Measurements from ENCODE around the gene PADI3. TPM values are rescaled to one million over a fixed set of nuclear protein-coding genes. Genes with fewer than 3 reads are reported as not detected.

Gene PADI3
- total and polyA plus RNA-seq, 4 donors: 0.13 TPM; not detected in 3

DNA sequence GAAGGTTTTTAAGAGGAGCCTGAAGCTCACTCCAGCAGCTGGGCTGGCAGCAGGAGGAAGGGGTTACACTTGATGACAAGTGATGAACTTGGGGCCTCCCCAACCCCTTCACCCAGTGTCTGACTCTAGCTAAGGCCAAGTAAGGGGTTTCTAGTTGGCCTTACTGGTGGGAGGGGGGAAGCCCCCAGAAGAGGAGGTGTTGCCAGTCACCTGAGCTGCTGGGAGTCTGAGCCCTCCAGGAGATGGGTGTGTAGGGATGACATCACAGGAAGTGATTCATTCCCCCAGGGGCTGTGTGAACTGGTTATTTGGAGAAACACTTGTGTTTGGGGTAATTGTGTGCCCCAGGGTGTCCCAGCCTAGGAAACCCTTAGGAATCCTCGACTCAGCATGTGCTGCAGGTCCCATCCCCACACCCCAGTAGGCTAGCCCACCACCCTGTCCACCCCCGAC lies 40.9 kb upstream of the PADI3 start:
- 56 to 60% methylated on average over 2 of the region's 2 CpGs for WGBS, 2 donors
- Histone ChIP-seq H3K9me3 (ENCODE audit: control insufficient read depth in 4 of 4, insufficient read depth in 3 of 4, low read length in 3 of 4) (no peaks in the 10 kb centered on the region), H3K27me3 (ENCODE audit: control insufficient read depth in 3 of 3, insufficient read depth in 3 of 3, low read length in 2 of 3) (no peaks in the 10 kb centered on the region), H3K4me1 (ENCODE audit: control insufficient read depth in 5 of 5, insufficient read depth in 5 of 5, low read length in 5 of 5) (peaks cover 0 to 12% (median 6%) of the 10 kb centered on the region in 5 donors), H3K27ac (ENCODE audit: low read depth in 1 of 2, low read length in 1 of 2) (no peak overlapping the region), H3K36me3 (ENCODE audit: control insufficient read depth in 4 of 4, insufficient read depth in 4 of 4, low read length in 4 of 4) (no peaks in the 10 kb centered on the region), H3K9ac (ENCODE audit: insufficient read depth in 1 of 2, low read length in 2 of 2) (no peak overlapping the region), H3K4me3 (no peak overlapping the region)
- DNase-seq (peak in 2 of 3 donors; percentile 18), ATAC-seq (ENCODE audit: insufficient read depth, low FRiP score) (no peak)
- TF ChIP-seq, protein P1, sequence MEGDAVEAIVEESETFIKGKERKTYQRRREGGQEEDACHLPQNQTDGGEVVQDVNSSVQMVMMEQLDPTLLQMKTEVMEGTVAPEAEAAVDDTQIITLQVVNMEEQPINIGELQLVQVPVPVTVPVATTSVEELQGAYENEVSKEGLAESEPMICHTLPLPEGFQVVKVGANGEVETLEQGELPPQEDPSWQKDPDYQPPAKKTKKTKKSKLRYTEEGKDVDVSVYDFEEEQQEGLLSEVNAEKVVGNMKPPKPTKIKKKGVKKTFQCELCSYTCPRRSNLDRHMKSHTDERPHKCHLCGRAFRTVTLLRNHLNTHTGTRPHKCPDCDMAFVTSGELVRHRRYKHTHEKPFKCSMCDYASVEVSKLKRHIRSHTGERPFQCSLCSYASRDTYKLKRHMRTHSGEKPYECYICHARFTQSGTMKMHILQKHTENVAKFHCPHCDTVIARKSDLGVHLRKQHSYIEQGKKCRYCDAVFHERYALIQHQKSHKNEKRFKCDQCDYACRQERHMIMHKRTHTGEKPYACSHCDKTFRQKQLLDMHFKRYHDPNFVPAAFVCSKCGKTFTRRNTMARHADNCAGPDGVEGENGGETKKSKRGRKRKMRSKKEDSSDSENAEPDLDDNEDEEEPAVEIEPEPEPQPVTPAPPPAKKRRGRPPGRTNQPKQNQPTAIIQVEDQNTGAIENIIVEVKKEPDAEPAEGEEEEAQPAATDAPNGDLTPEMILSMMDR (IDR thresholded peaks at IDR 0.05; ENCODE audit: control extremely low read depth, extremely low read depth): no peak

DNA sequence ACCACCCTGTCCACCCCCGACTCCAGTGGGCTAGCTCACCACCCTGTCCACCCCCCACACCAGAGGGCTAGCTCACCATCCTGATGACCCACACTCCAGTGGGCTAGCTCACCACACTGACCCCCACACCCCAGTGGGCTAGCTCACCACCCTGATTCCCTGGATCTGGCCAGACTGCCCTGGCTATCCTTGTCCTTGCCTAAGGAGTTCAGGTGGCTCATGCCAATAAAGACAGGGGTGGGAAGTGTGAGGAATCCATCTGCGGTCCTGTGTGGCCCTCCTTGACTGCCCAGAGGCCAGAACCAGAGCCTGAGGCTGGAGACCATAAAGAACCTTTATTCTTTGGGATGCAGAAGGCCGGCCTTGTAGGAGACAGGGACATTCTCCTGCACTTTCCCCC lies 40.4 kb upstream of the PADI3 start:
- ATAC-seq (ENCODE audit: insufficient read depth, low FRiP score) (no peak), DNase-seq (no peak)
- no peaks in the 10 kb centered on the region for H3K27me3 ChIP-seq (ENCODE audit: control insufficient read depth in 3 of 3, insufficient read depth in 3 of 3, low read length in 2 of 3)
- H3K4me3 ChIP-seq: no peak overlapping the region
- H3K36me3 ChIP-seq (ENCODE audit: control insufficient read depth in 4 of 4, insufficient read depth in 4 of 4, low read length in 4 of 4): no peaks in the 10 kb centered on the region
- no peaks in the 10 kb centered on the region for H3K9me3 ChIP-seq (ENCODE audit: control insufficient read depth in 4 of 4, insufficient read depth in 3 of 4, low read length in 3 of 4)
- TF ChIP-seq, protein P1 (IDR thresholded peaks at IDR 0.05; ENCODE audit: control extremely low read depth, extremely low read depth): no peak
- H3K27ac ChIP-seq (ENCODE audit: low read depth in 1 of 2, low read length in 1 of 2): no peak overlapping the region
- H3K9ac ChIP-seq (ENCODE audit: insufficient read depth in 1 of 2, low read length in 2 of 2): no peak overlapping the region
- peaks cover 0 to 15% (median 11%) of the 10 kb centered on the region in 5 donors for H3K4me1 ChIP-seq (ENCODE audit: control insufficient read depth in 5 of 5, insufficient read depth in 5 of 5, low read length in 5 of 5)
- 90 to 97% methylated on average over 2 to 3 of the region's 3 CpGs for WGBS, 2 donors

DNA sequence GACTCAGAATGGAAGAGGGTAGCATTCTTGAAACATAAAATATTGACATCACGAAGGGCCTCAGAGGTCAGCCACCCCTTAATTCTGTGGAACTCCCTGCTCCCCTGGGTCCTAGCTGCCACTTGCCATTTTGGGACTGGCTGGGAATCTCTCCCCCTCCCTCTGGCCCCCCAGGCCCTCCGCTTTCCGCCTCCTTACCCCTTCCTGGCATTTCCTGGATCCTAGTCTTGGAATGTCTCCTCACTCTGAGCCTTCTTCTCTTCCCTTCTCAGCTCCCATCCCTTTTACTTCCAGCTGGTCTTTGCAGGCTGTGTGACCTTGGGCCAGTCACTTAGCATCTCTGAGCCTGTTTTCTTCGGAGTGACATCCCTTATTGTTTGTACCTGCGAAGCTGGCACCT lies 39.5 kb upstream of the PADI3 start:
- TF ChIP-seq, protein P1 (IDR thresholded peaks at IDR 0.05; ENCODE audit: control extremely low read depth, extremely low read depth): no peak
- Histone ChIP-seq H3K27ac (ENCODE audit: low read depth in 1 of 2, low read length in 1 of 2) (no peak overlapping the region), H3K27me3 (ENCODE audit: control insufficient read depth in 3 of 3, insufficient read depth in 3 of 3, low read length in 2 of 3) (no peaks in the 10 kb centered on the region), H3K9ac (ENCODE audit: insufficient read depth in 1 of 2, low read length in 2 of 2) (no peak overlapping the region), H3K9me3 (ENCODE audit: control insufficient read depth in 4 of 4, insufficient read depth in 3 of 4, low read length in 3 of 4) (no peaks in the 10 kb centered on the region), H3K4me3 (no peak overlapping the region), H3K4me1 (ENCODE audit: control insufficient read depth in 5 of 5, insufficient read depth in 5 of 5, low read length in 5 of 5) (peaks cover 0 to 15% (median 12%) of the 10 kb centered on the region in 5 donors), H3K36me3 (ENCODE audit: control insufficient read depth in 4 of 4, insufficient read depth in 4 of 4, low read length in 4 of 4) (no peaks in the 10 kb centered on the region)
- no peak for DNase-seq
- WGBS, 2 donors: 63 to 79% methylated on average over 5 of the region's 5 CpGs
- ATAC-seq (ENCODE audit: insufficient read depth, low FRiP score): no peak

DNA sequence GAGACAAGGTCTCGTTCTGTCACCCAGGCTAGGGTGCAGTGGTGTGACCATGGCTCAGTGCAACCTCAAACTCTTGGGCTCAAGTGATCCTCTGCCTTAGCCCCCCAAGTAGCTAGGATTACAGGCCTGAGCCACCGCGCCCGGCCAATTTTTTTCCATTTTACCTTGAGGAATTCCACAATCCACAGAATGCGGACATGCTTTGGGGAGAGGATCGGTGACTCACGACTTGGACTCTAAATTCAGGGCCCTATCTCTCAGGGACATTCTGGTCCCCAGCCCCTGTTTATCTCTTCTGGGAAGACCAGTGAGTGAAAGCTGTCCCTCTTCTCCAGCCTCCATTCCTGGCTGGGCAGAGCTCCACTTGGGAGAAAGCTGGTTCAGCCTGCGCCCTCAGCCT lies 38.7 kb upstream of the PADI3 start:
- Histone ChIP-seq H3K4me1 (ENCODE audit: control insufficient read depth in 5 of 5, insufficient read depth in 5 of 5, low read length in 5 of 5) (peaks cover 0 to 15% (median 12%) of the 10 kb centered on the region in 5 donors), H3K4me3 (no peak overlapping the region), H3K27me3 (ENCODE audit: control insufficient read depth in 3 of 3, insufficient read depth in 3 of 3, low read length in 2 of 3) (no peaks in the 10 kb centered on the region), H3K9ac (ENCODE audit: insufficient read depth in 1 of 2, low read length in 2 of 2) (no peak overlapping the region), H3K36me3 (ENCODE audit: control insufficient read depth in 4 of 4, insufficient read depth in 4 of 4, low read length in 4 of 4) (no peaks in the 10 kb centered on the region), H3K27ac (ENCODE audit: low read depth in 1 of 2, low read length in 1 of 2) (no peak overlapping the region), H3K9me3 (ENCODE audit: control insufficient read depth in 4 of 4, insufficient read depth in 3 of 4, low read length in 3 of 4) (no peaks in the 10 kb centered on the region)
- no peak for ATAC-seq (ENCODE audit: insufficient read depth, low FRiP score)
- TF ChIP-seq, protein P1 (IDR thresholded peaks at IDR 0.05; ENCODE audit: control extremely low read depth, extremely low read depth): no peak
- DNase-seq: no peak
- WGBS, 2 donors: 93 to 100% methylated on average over 8 of the region's 8 CpGs

Measured in lung (tissue), 12 donors.